ENCODE results near the gene CHST15.
A peak's percentile ranks its signal among the peaks of the same experiment; 100 is the strongest.

CHST15 gene

GRCh38 chr10:124082555-124082954 is 10.8 kb downstream of the CHST15 start:
- no peak for DNase-seq (ENCODE audit: low spot score)

GRCh38 chr10:124081547-124082140 is 11.8 kb downstream of the CHST15 start:
- DNase-seq (ENCODE audit: low spot score): no peak

GRCh38 chr10:124079864-124080263 is 13.5 kb downstream of the CHST15 start:
- DNase-seq (ENCODE audit: low spot score): no peak

GRCh38 chr10:124078714-124079113 is 14.7 kb downstream of the CHST15 start:
- no peak for DNase-seq (ENCODE audit: low spot score)

- DNase-seq (ENCODE audit: low spot score): no peak
Observed at GRCh38 chr10:124078028-124078427, 15.4 kb downstream of the CHST15 start.

GRCh38 chr10:124077208-124077993 is 16.0 kb downstream of the CHST15 start:
- DNase-seq (ENCODE audit: low spot score): no peak

GRCh38 chr10:124076148-124076733 is 17.2 kb downstream of the CHST15 start:
- DNase-seq (ENCODE audit: low spot score): no peak

- peak; percentile 47 for DNase-seq (ENCODE audit: low spot score)
Observed at GRCh38 chr10:124075231-124075955, 18.0 kb downstream of the CHST15 start.

- DNase-seq (ENCODE audit: low spot score): peak; percentile 57
Observed at GRCh38 chr10:124074501-124075109, 18.8 kb downstream of the CHST15 start.

- no peak for DNase-seq (ENCODE audit: low spot score)
Observed at GRCh38 chr10:124073978-124074377, 19.4 kb downstream of the CHST15 start.

GRCh38 chr10:124072541-124072940 is 20.9 kb downstream of the CHST15 start:
- no peak for DNase-seq (ENCODE audit: low spot score)

GRCh38 chr10:124072106-124072505 is 21.3 kb downstream of the CHST15 start:
- DNase-seq (ENCODE audit: low spot score): no peak

GRCh38 chr10:124071141-124071540 is 22.3 kb downstream of the CHST15 start:
- no peak for DNase-seq (ENCODE audit: low spot score)

GRCh38 chr10:124070666-124071065 is 22.7 kb downstream of the CHST15 start:
- no peak for DNase-seq (ENCODE audit: low spot score)

- DNase-seq (ENCODE audit: low spot score): no peak
Observed at GRCh38 chr10:124069341-124070264, 23.8 kb downstream of the CHST15 start.

GRCh38 chr10:124068929-124069328 is 24.5 kb downstream of the CHST15 start:
- no peak for DNase-seq (ENCODE audit: low spot score)

GRCh38 chr10:124067825-124068400 is 25.5 kb downstream of the CHST15 start:
- DNase-seq (ENCODE audit: low spot score): no peak

GRCh38 chr10:124066781-124067714 is 26.4 kb downstream of the CHST15 start:
- peak; percentile 65 for DNase-seq (ENCODE audit: low spot score)

- DNase-seq (ENCODE audit: low spot score): no peak
Observed at GRCh38 chr10:124066126-124066700, 27.2 kb downstream of the CHST15 start.

Measured in Ammon's horn (tissue), 1 donor.